Fibroblast of skin of left quadriceps (primary cell): Measurements from ENCODE around the gene SLC1A1.
"Not testable (repeated sequence)": the region's sequence is repeated elsewhere in the genome, so short reads cannot be mapped to it uniquely, and the experiment has no call there.

ENCODE experiments used
- DNase-seq, 2 experiments: peaks; one replicate each; pipeline ENCODE4 v3.0.0-alpha.2; 2013; ENCODE audit warnings: low read depth in 2 of 2

The SLC1A1 gene

GRCh38 chr9:4541856-4542255 lies 51.6 kb downstream of the SLC1A1 start:
- no peak for DNase-seq

- DNase-seq, result not testable (repeated sequence)
These were observed 54.4 kb downstream of the SLC1A1 start for GRCh38 chr9:4544714-4545113.

GRCh38 chr9:4547016-4547415 lies 56.7 kb downstream of the SLC1A1 start:
- DNase-seq, result peak in 1 of 2 experiments; percentile 22

GRCh38 chr9:4548811-4549725 lies 58.8 kb downstream of the SLC1A1 start:
- DNase-seq, result no peak

GRCh38 chr9:4549751-4550295 lies 59.6 kb downstream of the SLC1A1 start:
- no peak for DNase-seq

GRCh38 chr9:4550777-4551484 lies 60.7 kb downstream of the SLC1A1 start:
- DNase-seq, result no peak

DNA sequence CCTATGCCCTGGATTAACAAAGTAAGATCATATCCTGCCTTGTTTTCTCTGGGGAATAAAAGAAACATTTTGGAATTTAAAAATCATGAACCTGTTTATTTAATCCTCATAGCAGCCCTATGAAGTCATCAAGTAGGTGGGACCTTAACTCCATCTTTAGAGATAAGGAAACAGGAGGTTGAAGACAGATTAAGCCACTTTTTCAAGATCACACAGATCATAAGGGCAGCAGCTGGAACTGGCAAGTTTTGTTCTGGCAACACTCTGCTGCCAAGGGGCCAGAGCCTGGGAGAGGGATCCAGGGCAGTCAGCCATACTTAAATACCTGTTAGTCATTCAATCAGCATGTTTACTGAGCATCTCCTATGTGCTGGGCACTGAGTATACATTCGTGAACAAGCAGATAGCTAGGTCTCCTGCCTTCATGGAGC lies 63.7 kb downstream of the SLC1A1 start:
- DNase-seq, result peak in 1 of 2 experiments; percentile 17

DNA sequence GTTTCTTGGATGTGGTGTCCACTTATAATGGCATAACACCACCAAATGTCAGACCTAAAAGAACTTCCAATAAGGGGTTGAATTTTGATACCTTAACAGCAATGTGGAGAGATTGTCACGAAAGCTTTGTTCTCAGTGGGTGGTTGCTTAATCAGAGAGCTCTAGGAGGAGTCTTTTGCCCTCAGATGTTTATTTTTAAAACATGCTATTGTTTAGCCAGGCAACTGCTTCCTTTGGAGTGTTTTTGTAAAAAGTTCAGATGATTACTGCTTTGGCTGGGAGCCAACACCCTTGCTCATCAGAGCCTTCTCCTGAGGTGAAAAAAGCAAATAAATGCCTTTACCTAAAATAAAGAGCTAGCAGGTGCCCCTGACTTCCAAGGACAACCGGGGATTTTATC lies 65.0 kb downstream of the SLC1A1 start:
- DNase-seq, result no peak

- no peak for DNase-seq
These were observed 68.2 kb downstream of the SLC1A1 start for GRCh38 chr9:4558371-4558998.

- DNase-seq, result no peak
These were observed 69.3 kb downstream of the SLC1A1 start for GRCh38 chr9:4559261-4560182.

- DNase-seq, result no peak
These were observed 72.8 kb downstream of the SLC1A1 start for GRCh38 chr9:4563105-4563504.

- DNase-seq, result no peak
These were observed 76.5 kb downstream of the SLC1A1 start for GRCh38 chr9:4566806-4567205.

- DNase-seq, result no peak
These were observed 77.3 kb downstream of the SLC1A1 start for GRCh38 chr9:4567601-4568000.

- DNase-seq, result no peak
These were observed 78.8 kb downstream of the SLC1A1 start for GRCh38 chr9:4569101-4569500.

DNA sequence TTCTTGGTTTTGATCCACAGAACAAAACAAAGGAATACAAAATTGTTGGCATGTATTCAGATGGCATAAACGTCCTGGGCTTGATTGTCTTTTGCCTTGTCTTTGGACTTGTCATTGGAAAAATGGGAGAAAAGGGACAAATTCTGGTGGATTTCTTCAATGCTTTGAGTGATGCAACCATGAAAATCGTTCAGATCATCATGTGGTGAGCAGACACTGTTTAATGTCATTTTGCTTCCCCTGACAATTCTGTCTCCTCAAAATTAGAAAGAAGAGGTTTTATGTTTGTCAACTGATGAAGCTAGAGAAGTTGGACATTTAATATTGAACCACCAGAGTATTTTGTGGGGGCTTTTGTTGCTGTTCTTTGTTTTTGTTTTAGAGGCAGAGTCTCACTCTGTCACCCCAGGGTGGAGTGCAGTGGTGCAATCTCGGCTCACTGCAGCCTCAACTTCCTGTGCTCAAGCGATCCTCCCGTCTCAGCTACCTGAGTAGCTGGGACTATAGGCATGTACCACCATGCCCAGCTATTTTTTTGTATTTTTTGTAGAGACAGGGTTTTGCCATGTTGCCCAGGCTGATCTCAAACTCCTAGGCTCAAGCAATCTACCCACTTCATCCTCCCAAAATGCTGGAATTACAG lies 82.0 kb downstream of the SLC1A1 start:
- DNase-seq, result no peak

GRCh38 chr9:4573176-4573575 lies 82.9 kb downstream of the SLC1A1 start:
- no peak for DNase-seq

- DNase-seq, result no peak
These were observed 83.5 kb downstream of the SLC1A1 start for GRCh38 chr9:4573634-4574389.

- no peak for DNase-seq
These were observed 84.5 kb downstream of the SLC1A1 start for GRCh38 chr9:4574657-4575243.

DNA sequence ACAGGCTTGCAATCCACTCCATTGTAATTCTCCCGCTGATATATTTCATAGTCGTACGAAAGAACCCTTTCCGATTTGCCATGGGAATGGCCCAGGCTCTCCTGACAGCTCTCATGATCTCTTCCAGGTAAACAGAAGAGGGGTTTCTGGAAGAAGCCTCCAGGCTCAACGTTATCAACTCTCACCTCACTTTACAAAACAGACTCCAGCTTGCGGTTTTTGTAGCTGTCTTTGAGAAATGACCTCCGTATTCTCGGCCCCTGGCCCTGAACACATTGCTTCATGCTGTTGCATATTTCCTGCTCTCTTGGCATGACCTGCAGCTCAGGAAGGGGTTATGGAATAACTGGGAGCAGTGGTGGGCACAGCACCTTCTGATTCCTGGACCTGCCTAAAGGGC lies 85.7 kb downstream of the SLC1A1 start:
- DNase-seq, result no peak
